HepG2 (cell line): ENCODE results near the gene DUSP16. TPM values are rescaled to one million over a fixed set of nuclear protein-coding genes. Genes with fewer than 3 reads are reported as not detected.

Experiments used
- CREB1 ChIP-seq, 2 experiments: fragments of 450-650 bp in 1 of 2; IDR thresholded peaks; 2 replicates each; pipeline ENCODE4 v1.6.1; 2016 to 2017; ENCODE audit warnings: control low read depth in 1 of 2, mild to moderate bottlenecking in 1 of 2, missing compliant biosample characterization in 1 of 2, missing genetic modification characterization in 1 of 2
- SIN3A ChIP-seq: IDR thresholded peaks from 2 replicates; pipeline ENCODE4 v1.6.1; 2011; ENCODE audit warnings: low read depth, mild to moderate bottlenecking, control low read depth, low read length, borderline replicate concordance
- TBL1XR1 ChIP-seq: fragments of 150-350 bp; IDR thresholded peaks from 2 replicates; pipeline ENCODE4 v1.6.1; 2014; ENCODE audit warnings: borderline replicate concordance, low read length; ENCODE audit not compliant: partially characterized antibody
- WIZ ChIP-seq: sonication (generic); formaldehyde crosslinking; IDR thresholded peaks from 2 replicates; pipeline ENCODE4 v1.5.1; 2020; ENCODE audit warnings: mild to moderate bottlenecking, missing genetic modification reagents
- ZFP41 ChIP-seq: sonication (generic); formaldehyde crosslinking; IDR thresholded peaks from 2 replicates; pipeline ENCODE4 v1.4.0; 2020; ENCODE audit warnings: mild to moderate bottlenecking, missing genetic modification reagents, borderline replicate concordance
- ZNF788 ChIP-seq: sonication (generic); formaldehyde crosslinking; IDR thresholded peaks from 2 replicates; pipeline ENCODE4 v1.5.0; 2020; ENCODE audit warnings: mild to moderate bottlenecking, missing genetic modification reagents, borderline replicate concordance
- polyA plus RNA-seq, 8 experiments: library from polyadenylated mRNA; depleted of rRNA in 3 of 8; stranded (reverse) in 7 of 8; unstranded in 1 of 8; fragments of >200 nt; fragmentation: Illumina TruSeq in 4 of 8; extraction: Trizol in 4 of 8; gene quantifications; 2 replicates each; pipeline versions ENCODE4 v1.2.1 to v1.2.3, GENCODE V29; 2011 to 2016; ENCODE audit warnings: low read depth in 4 of 8, missing spikeins in 1 of 8, mixed read lengths in 1 of 8; ENCODE audit not compliant: insufficient read depth in 1 of 8
- total RNA-seq, 5 experiments: library from RNA; depleted of rRNA; stranded (reverse); fragments of >200 nt; fragmentation: Illumina TruSeq; extraction: Trizol; gene quantifications; 2 replicates each; pipeline ENCODE4 v1.2.3, GENCODE V29; 2016; ENCODE audit warnings: low read depth in 1 of 5
- TF ChIP-seq, protein P1 (sequence below): sonication (generic); formaldehyde crosslinking; IDR thresholded peaks from 2 replicates; pipeline ENCODE4 v1.8.1; 2022; ENCODE audit warnings: low read depth, mild to moderate bottlenecking, missing genetic modification reagents
- TF ChIP-seq, protein P2 (sequence below): IDR thresholded peaks from 2 replicates; pipeline ENCODE4 v1.6.1; 2012; ENCODE audit warnings: low read length, improper control_type of control experiment

The DUSP16 gene
- total and polyA plus RNA-seq, 2 of the 13 experiments (the other 11 are each of a cell fraction or from before 2014, with no cell fraction given), result 45.7 to 46.6 TPM

DNA sequence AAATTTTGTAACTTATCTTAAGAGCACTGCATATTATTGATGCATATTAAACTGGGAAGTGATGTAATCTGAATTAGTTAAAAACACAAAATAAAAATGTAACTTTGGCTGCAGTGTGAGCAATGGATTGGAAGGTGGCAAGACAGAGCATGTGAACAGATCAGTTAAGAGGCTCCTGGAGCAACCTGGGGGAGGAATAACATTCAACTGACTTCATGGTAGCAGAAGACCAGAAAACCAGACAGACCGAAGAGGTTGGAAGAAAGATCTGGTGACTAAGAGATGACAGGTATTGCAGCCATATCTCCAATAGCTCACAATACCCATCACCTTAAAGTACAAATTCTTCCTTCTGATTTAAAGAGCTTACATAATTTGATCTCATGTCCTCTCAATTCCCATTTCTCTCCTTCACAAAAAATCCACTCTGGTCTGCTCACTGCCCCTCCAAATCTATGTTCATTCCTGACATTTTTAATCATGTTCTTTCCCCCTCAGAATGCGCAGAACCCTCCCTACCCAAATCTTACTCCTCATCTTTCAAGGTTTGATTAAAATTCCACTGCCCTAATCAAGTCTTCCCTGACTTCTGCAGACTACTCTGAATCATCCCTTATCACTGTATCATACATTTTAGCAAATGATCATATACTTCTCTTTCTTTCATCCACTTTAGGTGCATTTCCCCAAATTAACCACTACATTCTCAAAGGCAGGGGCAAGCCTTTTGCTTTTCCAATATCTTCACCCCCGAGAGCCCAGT is 51.5 kb downstream of the DUSP16 start (continued):
- TF ChIP-seq, protein P1, sequence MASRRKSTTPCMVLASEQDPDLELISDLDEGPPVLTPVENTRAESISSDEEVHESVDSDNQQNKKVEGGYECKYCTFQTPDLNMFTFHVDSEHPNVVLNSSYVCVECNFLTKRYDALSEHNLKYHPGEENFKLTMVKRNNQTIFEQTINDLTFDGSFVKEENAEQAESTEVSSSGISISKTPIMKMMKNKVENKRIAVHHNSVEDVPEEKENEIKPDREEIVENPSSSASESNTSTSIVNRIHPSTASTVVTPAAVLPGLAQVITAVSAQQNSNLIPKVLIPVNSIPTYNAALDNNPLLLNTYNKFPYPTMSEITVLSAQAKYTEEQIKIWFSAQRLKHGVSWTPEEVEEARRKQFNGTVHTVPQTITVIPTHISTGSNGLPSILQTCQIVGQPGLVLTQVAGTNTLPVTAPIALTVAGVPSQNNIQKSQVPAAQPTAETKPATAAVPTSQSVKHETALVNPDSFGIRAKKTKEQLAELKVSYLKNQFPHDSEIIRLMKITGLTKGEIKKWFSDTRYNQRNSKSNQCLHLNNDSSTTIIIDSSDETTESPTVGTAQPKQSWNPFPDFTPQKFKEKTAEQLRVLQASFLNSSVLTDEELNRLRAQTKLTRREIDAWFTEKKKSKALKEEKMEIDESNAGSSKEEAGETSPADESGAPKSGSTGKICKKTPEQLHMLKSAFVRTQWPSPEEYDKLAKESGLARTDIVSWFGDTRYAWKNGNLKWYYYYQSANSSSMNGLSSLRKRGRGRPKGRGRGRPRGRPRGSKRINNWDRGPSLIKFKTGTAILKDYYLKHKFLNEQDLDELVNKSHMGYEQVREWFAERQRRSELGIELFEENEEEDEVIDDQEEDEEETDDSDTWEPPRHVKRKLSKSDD (CRISPR knock-in tag), result no peak
- TF ChIP-seq ZNF788 (no peak), WIZ (CRISPR knock-in tag) (no peak), ZFP41 (CRISPR knock-in tag) (no peak), SIN3A (no peak), TBL1XR1 (no peak), CREB1 (IDR thresholded peaks at IDR 0.05) (no peak), CREB1 (CRISPR knock-in tag; IDR thresholded peaks at IDR 0.05) (no peak)
- TF ChIP-seq, protein P2, sequence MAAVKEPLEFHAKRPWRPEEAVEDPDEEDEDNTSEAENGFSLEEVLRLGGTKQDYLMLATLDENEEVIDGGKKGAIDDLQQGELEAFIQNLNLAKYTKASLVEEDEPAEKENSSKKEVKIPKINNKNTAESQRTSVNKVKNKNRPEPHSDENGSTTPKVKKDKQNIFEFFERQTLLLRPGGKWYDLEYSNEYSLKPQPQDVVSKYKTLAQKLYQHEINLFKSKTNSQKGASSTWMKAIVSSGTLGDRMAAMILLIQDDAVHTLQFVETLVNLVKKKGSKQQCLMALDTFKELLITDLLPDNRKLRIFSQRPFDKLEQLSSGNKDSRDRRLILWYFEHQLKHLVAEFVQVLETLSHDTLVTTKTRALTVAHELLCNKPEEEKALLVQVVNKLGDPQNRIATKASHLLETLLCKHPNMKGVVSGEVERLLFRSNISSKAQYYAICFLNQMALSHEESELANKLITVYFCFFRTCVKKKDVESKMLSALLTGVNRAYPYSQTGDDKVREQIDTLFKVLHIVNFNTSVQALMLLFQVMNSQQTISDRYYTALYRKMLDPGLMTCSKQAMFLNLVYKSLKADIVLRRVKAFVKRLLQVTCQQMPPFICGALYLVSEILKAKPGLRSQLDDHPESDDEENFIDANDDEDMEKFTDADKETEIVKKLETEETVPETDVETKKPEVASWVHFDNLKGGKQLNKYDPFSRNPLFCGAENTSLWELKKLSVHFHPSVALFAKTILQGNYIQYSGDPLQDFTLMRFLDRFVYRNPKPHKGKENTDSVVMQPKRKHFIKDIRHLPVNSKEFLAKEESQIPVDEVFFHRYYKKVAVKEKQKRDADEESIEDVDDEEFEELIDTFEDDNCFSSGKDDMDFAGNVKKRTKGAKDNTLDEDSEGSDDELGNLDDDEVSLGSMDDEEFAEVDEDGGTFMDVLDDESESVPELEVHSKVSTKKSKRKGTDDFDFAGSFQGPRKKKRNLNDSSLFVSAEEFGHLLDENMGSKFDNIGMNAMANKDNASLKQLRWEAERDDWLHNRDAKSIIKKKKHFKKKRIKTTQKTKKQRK, result no peak
- TF ChIP-seq, all 625 proteins: peak for 0
